ENCODE measurements around the gene SEMA3G. TPM values are rescaled to one million over a fixed set of nuclear protein-coding genes. Genes with fewer than 3 reads are reported as not detected.

Gene SEMA3G
- total RNA-seq, 1 experiment from 2014 or later: 1.3 TPM

- Histone ChIP-seq H4K20me1 (ENCODE audit: insufficient read depth) (no peaks in the 10 kb centered on the region), H3K9me3 (ENCODE audit: insufficient read depth, low read depth) (no peaks in the 10 kb centered on the region), H3K36me3 (ENCODE audit: low read depth) (no peaks in the 10 kb centered on the region; the same call in 1 of the 2 replicates), H3K4me2 (no peak overlapping the region), H3K27ac (no peak overlapping the region), H3K4me3 (no peak overlapping the region), H3K27me3 (ENCODE audit: insufficient read depth, low read depth) (no peaks in the 10 kb centered on the region), H3K79me2 (ENCODE audit: low read depth) (no peaks in the 10 kb centered on the region), H3K4me1 (replicated peaks; ENCODE audit: insufficient read depth) (no peaks in the 10 kb centered on the region), H3F3A (ENCODE audit: insufficient read depth, low read depth) (peaks cover 4% of the 10 kb centered on the region; the same call in 1 of the 2 replicates), H3K9me2 (ENCODE audit: insufficient read depth) (no peaks in the 10 kb centered on the region), H2AFZ (no peak overlapping the region)
- intact Hi-C loops (cut with micrococcal nuclease; ENCODE audit: unreplicated experiment): no loop called here
- no peak for DNase-seq
- no peak for TF ChIP-seq CTCF (conservative IDR thresholded peaks at IDR 0.05)
- TF ChIP-seq EZH2 (IDR thresholded peaks at IDR 0.05; ENCODE audit: low read depth): no peak
- POLR2A ChIA-PET (ENCODE audit: unreplicated experiment): no interaction called here
- CTCF ChIA-PET: no interaction called here
- no TSS peak for BruUV-seq (replicated peaks)
Observed at GRCh38 chr3:52401021-52401420, 43.9 kb downstream of the SEMA3G start.

GRCh38 chr3:52400275-52400793 is 44.6 kb downstream of the SEMA3G start:
- peaks cover 4% of the 10 kb centered on the region; the same call in 1 of the 2 replicates for H3F3A ChIP-seq (ENCODE audit: insufficient read depth, low read depth)
- H3K9me2 ChIP-seq (ENCODE audit: insufficient read depth): no peaks in the 10 kb centered on the region
- BruUV-seq (replicated peaks): no TSS peak
- H4K20me1 ChIP-seq (ENCODE audit: insufficient read depth): no peaks in the 10 kb centered on the region
- POLR2A ChIA-PET (ENCODE audit: unreplicated experiment): no interaction called here
- H3K4me2 ChIP-seq: no peak overlapping the region
- TF ChIP-seq EZH2 (IDR thresholded peaks at IDR 0.05; ENCODE audit: low read depth) (no peak), CTCF (conservative IDR thresholded peaks at IDR 0.05) (no peak)
- H3K4me3 ChIP-seq: no peak overlapping the region
- H3K4me1 ChIP-seq (replicated peaks; ENCODE audit: insufficient read depth): no peaks in the 10 kb centered on the region
- H3K9me3 ChIP-seq (ENCODE audit: insufficient read depth, low read depth): no peaks in the 10 kb centered on the region
- no peak for DNase-seq
- no peaks in the 10 kb centered on the region for H3K79me2 ChIP-seq (ENCODE audit: low read depth)
- intact Hi-C loops (cut with micrococcal nuclease; ENCODE audit: unreplicated experiment): no loop called here
- no peak overlapping the region for H3K27ac ChIP-seq
- H2AFZ ChIP-seq: no peak overlapping the region
- H3K27me3 ChIP-seq (ENCODE audit: insufficient read depth, low read depth): no peaks in the 10 kb centered on the region
- CTCF ChIA-PET: no interaction called here
- no peaks in the 10 kb centered on the region; the same call in 1 of the 2 replicates for H3K36me3 ChIP-seq (ENCODE audit: low read depth)

- H2AFZ ChIP-seq: no peak overlapping the region
- no peaks in the 10 kb centered on the region for H3K36me3 ChIP-seq (ENCODE audit: low read depth)
- H3K4me2 ChIP-seq: no peak overlapping the region
- H3K27ac ChIP-seq: no peak overlapping the region
- H3K4me3 ChIP-seq: no peak overlapping the region
- no peaks in the 10 kb centered on the region for H3K4me1 ChIP-seq (replicated peaks; ENCODE audit: insufficient read depth)
- POLR2A ChIA-PET (ENCODE audit: unreplicated experiment): no interaction called here
- no peaks in the 10 kb centered on the region for H3K27me3 ChIP-seq (ENCODE audit: insufficient read depth, low read depth)
- no peaks in the 10 kb centered on the region for H3K9me3 ChIP-seq (ENCODE audit: insufficient read depth, low read depth)
- BruUV-seq (replicated peaks): no TSS peak
- CTCF ChIA-PET: no interaction called here
- intact Hi-C loops (cut with micrococcal nuclease; ENCODE audit: unreplicated experiment): no loop called here
- DNase-seq: no peak
- no peaks in the 10 kb centered on the region for H3K9me2 ChIP-seq (ENCODE audit: insufficient read depth)
- TF ChIP-seq CTCF (conservative IDR thresholded peaks at IDR 0.05): no peak
- TF ChIP-seq EZH2 (IDR thresholded peaks at IDR 0.05; ENCODE audit: low read depth): no peak
- H4K20me1 ChIP-seq (ENCODE audit: insufficient read depth): no peaks in the 10 kb centered on the region
- no peaks in the 10 kb centered on the region for H3K79me2 ChIP-seq (ENCODE audit: low read depth)
- H3F3A ChIP-seq (ENCODE audit: insufficient read depth, low read depth): peaks cover 4% of the 10 kb centered on the region; the same call in 1 of the 2 replicates
Observed at GRCh38 chr3:52399593-52399992, 45.3 kb downstream of the SEMA3G start.
